Breast epithelium (tissue), 3 donors: ENCODE measurements around the gene NT5DC4.

Experiments used
- CTCF ChIP-seq, 3 donors: fragments of 450-650 bp; IDR thresholded peaks; one replicate each; pipeline ENCODE4 v1.5.1; 2016 to 2017; ENCODE audit warnings: antibody characterized with exemption in 3 of 3, mild to moderate bottlenecking in 3 of 3, moderate library complexity in 3 of 3
- POLR2A ChIP-seq: fragments of 450-650 bp; IDR thresholded peaks from one replicate; pipeline ENCODE4 v1.6.1; 2016; ENCODE audit warnings: antibody characterized with exemption, mild to moderate bottlenecking, moderate library complexity

DNA sequence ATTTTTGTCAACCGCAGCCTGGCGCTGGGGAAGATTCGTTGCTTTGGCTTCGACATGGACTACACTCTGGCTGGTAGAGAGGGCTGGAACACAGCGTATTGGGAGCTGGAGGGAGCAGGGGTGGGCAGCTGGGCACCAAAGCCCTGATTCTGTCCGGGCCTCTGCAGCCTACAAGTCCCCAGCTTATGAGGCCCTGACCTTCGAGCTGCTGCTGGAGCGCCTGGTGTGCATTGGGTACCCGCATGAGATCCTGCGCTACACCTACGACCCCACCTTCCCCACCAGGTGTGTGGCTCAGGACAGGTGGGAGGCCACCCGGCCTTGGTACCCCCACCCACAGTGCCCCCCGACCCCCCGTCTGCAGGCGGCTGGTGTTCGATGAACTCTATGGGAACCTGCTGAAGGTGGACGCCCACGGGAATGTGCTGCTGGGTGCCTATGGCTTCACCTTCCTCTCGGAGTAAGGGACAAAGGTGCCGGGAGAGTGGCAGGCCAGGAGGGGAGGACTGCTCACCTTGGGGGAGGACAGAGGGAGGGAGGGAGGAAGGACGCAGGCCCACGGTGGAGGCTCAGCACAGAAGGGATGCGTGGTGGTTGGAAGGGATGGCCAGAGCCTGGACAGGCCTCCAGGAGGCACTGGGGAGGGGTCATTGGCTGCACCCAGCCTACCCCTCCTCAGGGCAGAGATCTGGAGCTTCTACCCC is 1.2 kb downstream of the NT5DC4 start:
- no peak for TF ChIP-seq CTCF (IDR thresholded peaks at IDR 0.05)
- TF ChIP-seq POLR2A = no peak
